K562 (cell line): ENCODE measurements around the gene DEK. TPM values are rescaled to one million over a fixed set of nuclear protein-coding genes. Genes with fewer than 3 reads are reported as not detected.

Experiments
- ATAC-seq: fragments of 200-7000 bp; cut with Tn5 transposase; 3 replicates; pipeline ENCODE4 v1.9.1; 2020; ENCODE audit warnings: moderate library complexity
- Bru-seq: library from RNA; stranded (reverse); fragments of 400-500 nt; gene quantifications from one replicate; lab custom pipeline; 2021; lab: Mats Ljungman, UMichigan
- BruChase-seq, 2 experiments: library from RNA; stranded (reverse); fragments of 400-500 nt; gene quantifications; one replicate each; lab custom pipeline; 2021; lab: Mats Ljungman, UMichigan
- BruUV-seq: library from RNA; stranded (reverse); fragments of 400-500 nt; replicated peaks from 2 replicates; lab custom pipeline; 2021; lab: Mats Ljungman, UMichigan
- CTCF ChIA-PET: fragments of 300-600 bp; formaldehyde crosslinking; extraction: SDS; loops from one replicate; lab custom pipeline; 2021; ENCODE audit warnings: low intra/inter-chr PET ratio; lab: Yijun Ruan, JAX
- POLR2A ChIA-PET: fragments of 300-600, 350-650 bp; sonication (Branson Sonifier 250); formaldehyde crosslinking; extraction: SDS; loops from one replicate; lab custom pipeline; 2021; ENCODE audit warnings: antibody characterized with exemption, inconsistent platforms; lab: Yijun Ruan, JAX
- DNase-seq, 4 experiments: peaks; one replicate each; pipeline versions ENCODE4 v3.0.0 to v3.0.0-alpha.2; 2011 to 2018; ENCODE audit warnings: low spot score in 3 of 4, mixed read lengths in 3 of 4; ENCODE audit errors: extremely low read depth in 1 of 4
- FAIRE-seq: peaks from 2 replicates; lab custom pipeline; 2011; peaks lifted over from hg19 to GRCh38; lab: Jason Lieb, UNC
- H2AFZ ChIP-seq: 2 replicates; pipeline ENCODE4 v1.6.0; 2011; ENCODE audit warnings: low read depth, low read length, control low read depth, inconsistent platforms
- H3K27ac ChIP-seq: fragments of 200-600 bp; 3 replicates; pipeline ENCODE4 v1.8.0; 2011; ENCODE audit warnings: low read depth, mild to moderate bottlenecking, control low read depth, inconsistent platforms, low read length, moderate library complexity, mixed read lengths; ENCODE audit errors: extremely low read depth
- H3K27me3 ChIP-seq, 2 experiments: fragments of 300-600 bp in 1 of 2; 2 replicates in 1 of 2; 3 replicates in 1 of 2; pipeline versions ENCODE4 v1.6.0 to v1.8.0; 2011; ENCODE audit warnings: inconsistent platforms in 2 of 2, low read length in 2 of 2, mild to moderate bottlenecking in 1 of 2, mixed read lengths in 1 of 2, moderate library complexity in 1 of 2; ENCODE audit not compliant: control insufficient read depth in 2 of 2, insufficient read depth in 2 of 2
- H3K36me3 ChIP-seq: fragments of 300-600 bp; 3 replicates; pipeline ENCODE4 v1.8.0; 2011; ENCODE audit warnings: mild to moderate bottlenecking, low read length, inconsistent platforms; ENCODE audit not compliant: control insufficient read depth, insufficient read depth
- H3K4me1 ChIP-seq, 2 experiments: fragments of 200-600 bp in 1 of 2; replicated peaks in 1 of 2; 2 replicates in 1 of 2; 3 replicates in 1 of 2; pipeline versions ENCODE4 v1.5.1 to v1.8.0; 2011; ENCODE audit warnings: inconsistent platforms in 2 of 2, low read length in 2 of 2, mild to moderate bottlenecking in 1 of 2, mixed read lengths in 1 of 2, moderate library complexity in 1 of 2; ENCODE audit not compliant: control insufficient read depth in 2 of 2, insufficient read depth in 2 of 2
- H3K4me2 ChIP-seq: 2 replicates; pipeline ENCODE4 v1.6.1; 2011; ENCODE audit warnings: low read length, control low read depth, inconsistent platforms, mixed read lengths; ENCODE audit not compliant: insufficient read depth
- H3K4me3 ChIP-seq: fragments of 200-600 bp; sonication (generic), shearing (Covaris generic); 2 replicates; pipeline ENCODE4 v1.5.1; 2016; ENCODE audit warnings: control low read depth, inconsistent platforms
- H3K79me2 ChIP-seq: fragments of 200-600 bp; 3 replicates; pipeline ENCODE4 v1.8.0; 2011; ENCODE audit warnings: low read length, inconsistent platforms; ENCODE audit not compliant: control insufficient read depth, insufficient read depth
- H3K9ac ChIP-seq, 2 experiments: 2 replicates each; pipeline versions ENCODE4 v1.6.0 to v1.6.1; 2011; ENCODE audit warnings: low read depth in 2 of 2, low read length in 2 of 2, control low read depth in 1 of 2, inconsistent platforms in 1 of 2, mild to moderate bottlenecking in 1 of 2, mixed read lengths in 1 of 2; ENCODE audit not compliant: insufficient read depth in 1 of 2
- H3K9me1 ChIP-seq: one replicate; pipeline ENCODE4 v1.6.0; 2011; ENCODE audit warnings: inconsistent platforms, mild to moderate bottlenecking, low read length, moderate library complexity; ENCODE audit not compliant: control insufficient read depth, insufficient read depth
- H3K9me3 ChIP-seq: replicated peaks from 2 replicates; pipeline ENCODE4 v1.5.1; 2011; ENCODE audit warnings: low read depth, low read length, inconsistent platforms; ENCODE audit not compliant: control insufficient read depth, insufficient read depth
- H4K20me1 ChIP-seq: replicated peaks from 2 replicates; pipeline ENCODE4 v1.6.1; 2011; ENCODE audit warnings: low read length, inconsistent platforms, mixed read lengths; ENCODE audit not compliant: control insufficient read depth, insufficient read depth
- CHD1 ChIP-seq: fragments of 200-600 bp; sonication (generic); IDR thresholded peaks from one replicate; pipeline ENCODE4 v1.6.1; 2012; ENCODE audit warnings: mild to moderate bottlenecking, moderate library complexity, low read length, inconsistent platforms
- CREM ChIP-seq: IDR thresholded peaks from 2 replicates; pipeline ENCODE4 v1.6.1; 2014; ENCODE audit warnings: antibody characterized with exemption, low read depth
- FOXM1 ChIP-seq, 2 experiments: fragments of 450-650 bp in 1 of 2; sonication (generic) in 1 of 2; formaldehyde crosslinking in 1 of 2; IDR thresholded peaks; 2 replicates each; pipeline versions ENCODE4 v1.6.1 to v1.9.0; 2017 to 2022; ENCODE audit warnings: low read depth in 2 of 2, mild to moderate bottlenecking in 2 of 2, missing genetic modification reagents in 1 of 2, moderate library complexity in 1 of 2
- MBD2 ChIP-seq: sonication (generic); IDR thresholded peaks from 2 replicates; pipeline ENCODE4 v1.6.1; 2016; ENCODE audit warnings: low read depth, borderline replicate concordance
- MCM2 ChIP-seq: fragments of 450-650 bp; IDR thresholded peaks from 2 replicates; pipeline ENCODE4 v1.6.1; 2017; ENCODE audit warnings: low read depth, mild to moderate bottlenecking
- NFRKB ChIP-seq: fragments of 450-650 bp; IDR thresholded peaks from 2 replicates; pipeline ENCODE4 v1.6.1; 2016; ENCODE audit warnings: low read depth
- NRF1 ChIP-seq, 2 experiments: fragments of 450-650 bp; IDR thresholded peaks in 1 of 2; conservative IDR thresholded peaks in 1 of 2; 2 replicates each; pipeline ENCODE4 v1.6.1; 2014; ENCODE audit warnings: mild to moderate bottlenecking in 2 of 2
- STAT5B ChIP-seq: fragments of 250-450 bp; sonication (Bioruptor Pico); IDR thresholded peaks from 2 replicates; pipeline ENCODE4 v1.8.0; 2021; ENCODE audit warnings: mild to moderate bottlenecking, inconsistent platforms
- XRCC3 ChIP-seq: fragments of 450-650 bp; IDR thresholded peaks from 2 replicates; pipeline ENCODE4 v1.6.1; 2017; ENCODE audit warnings: mild to moderate bottlenecking, moderate library complexity
- ZBTB1 ChIP-seq: sonication (generic); formaldehyde crosslinking; IDR thresholded peaks from 2 replicates; pipeline ENCODE4 v1.8.1; 2023; ENCODE audit warnings: missing genetic modification reagents, low read depth, mild to moderate bottlenecking, borderline replicate concordance
- WGBS: fragments of 100-300 bp; shearing (Covaris generic); methylation state at CpG from one replicate; pipeline ENCODE4 v1.1.6; 2016; ENCODE audit warnings: low coverage, mixed read lengths; ENCODE audit not compliant: insufficient coverage; ENCODE audit errors: missing lambda C conversion rate; 5-methylcytosine and 5-hydroxymethylcytosine counted together
- in situ Hi-C: fragments of 300-500 bp; cut with MboI; formaldehyde crosslinking; loops from 4 replicates; pipeline ENCODE4 v1.15.0; 2018; ENCODE audit warnings: inconsistent platforms, mixed read lengths
- intact Hi-C: fragments of 100-400 bp; cut with micrococcal nuclease; formaldehyde crosslinking; loops from 2 replicates; pipeline ENCODE4 v1.14.2; 2022
- long read RNA-seq, 3 experiments: library from polyadenylated mRNA in 2 of 3; library from RNA in 1 of 3; unstranded in 2 of 3; stranded (forward) in 1 of 3; transcript quantifications; one replicate each; pipeline ENCODE4 v2.0.0, GENCODE V29; 2019 to 2022
- polyA minus RNA-seq, 3 experiments: library from RNA; depleted of rRNA, polyadenylated mRNA; stranded (reverse); fragments of >200 nt; gene quantifications; 2 replicates each; pipeline ENCODE4 v1.2.3, GENCODE V29; 2011
- polyA plus RNA-seq, 8 experiments: library from polyadenylated mRNA; depleted of rRNA in 4 of 8; stranded (reverse) in 5 of 8; unstranded in 3 of 8; fragments of >200 nt; fragmentation: Nextera tagmentation in 2 of 8; fragmentation: Illumina TruSeq in 1 of 8; extraction: Ambion mirVana in 2 of 8; extraction: Trizol in 1 of 8; gene quantifications; 2 replicates each; pipeline versions ENCODE4 v1.2.1 to v1.2.3, GENCODE V29; 2011 to 2014; ENCODE audit warnings: inconsistent platforms in 1 of 8, missing spikeins in 1 of 8
- total RNA-seq, 7 experiments: library from RNA; depleted of rRNA in 6 of 7; stranded (reverse); fragments of >200 nt in 6 of 7; fragmentation: Illumina TruSeq in 2 of 7; extraction: Trizol in 2 of 7; gene quantifications; 2 replicates each; pipeline versions ENCODE4 v1.2.1 to v1.2.3, GENCODE V29; 2011 to 2021; ENCODE audit warnings: low replicate concordance in 1 of 7

DEK gene
- total RNA-seq (2011; cell fraction: chromatin; rRNA removed; ENCODE audit: low replicate concordance), result 21.2 and 110 TPM in 2 replicates
- total RNA-seq (2011; cell fraction: nucleolus; rRNA removed), result 20.5 and 22.8 TPM in 2 replicates
- 31.5 and 48.7 TPM in 2 replicates for total RNA-seq (2011; cell fraction: nucleoplasm; rRNA removed)
- total RNA-seq (2014; rRNA removed) (284 and 338 TPM in 2 replicates), total RNA-seq (2014; rRNA removed; fragmentation: Illumina TruSeq; extraction: Trizol) (239 and 276 TPM in 2 replicates), total RNA-seq (2015; rRNA removed; fragmentation: Illumina TruSeq; extraction: Trizol) (293 and 306 TPM in 2 replicates), total RNA-seq (2021) (171 and 181 TPM in 2 replicates), polyA plus RNA-seq (2011; rRNA removed) (104 and 155 TPM in 2 replicates), polyA plus RNA-seq (2014; fragmentation: Illumina TruSeq; extraction: Trizol) (205 and 279 TPM in 2 replicates), polyA plus RNA-seq (2014; fragmentation: Nextera tagmentation; extraction: Ambion mirVana) (10 to 100 TPM; 82.3 to 87.3 TPM), polyA plus RNA-seq (2014; rRNA removed) (160 and 184 TPM in 2 replicates), polyA minus RNA-seq (2011; rRNA and poly(A)+ RNA removed) (72.9 and 76.0 TPM in 2 replicates), Bru-seq, nascent RNA (percentile 98 among the genes with signal in this experiment), BruChase-seq, experiment 1, labeled RNA remaining after a 2-hour chase (percentile 98 among the genes with signal in this experiment), BruChase-seq, experiment 2, labeled RNA remaining after a 6-hour chase (percentile 98 among the genes with signal in this experiment)
- 17.2 and 34.6 TPM in 2 replicates for polyA plus RNA-seq (2011; cell fraction: cytosol; rRNA removed)
- 25.4 and 30.2 TPM in 2 replicates for polyA plus RNA-seq (2011; cell fraction: nucleus; rRNA removed)
- polyA plus RNA-seq (2012), result 131 and 141 TPM in 2 replicates
- polyA minus RNA-seq (2011; cell fraction: cytosol; rRNA and poly(A)+ RNA removed), result 70.9 and 74.1 TPM in 2 replicates
- polyA minus RNA-seq (2011; cell fraction: nucleus; rRNA and poly(A)+ RNA removed), result 34.7 and 48.3 TPM in 2 replicates
- long read RNA-seq, experiment 1, transcript DEK-202 (11 exons, 3,427 nt), result major isoform, 527 of 987 reads
- long read RNA-seq, experiment 1, partial matches to known transcripts, result 212 of 987 reads
- long read RNA-seq, experiment 1, other reads (novel, unspliced or antisense), result 246 of 987 reads
- long read RNA-seq, experiment 2, transcript DEK-202 (11 exons, 3,427 nt), result major isoform, 10 of 137 reads
- long read RNA-seq, experiment 2, partial matches to known transcripts, result 14 of 137 reads
- long read RNA-seq, experiment 2, other reads (novel, unspliced or antisense), result 112 of 137 reads
- long read RNA-seq, experiment 3, transcript DEK-202 (11 exons, 3,427 nt), result major isoform, 32 of 214 reads
- long read RNA-seq, experiment 3, partial matches to known transcripts, result 161 of 214 reads
- long read RNA-seq, experiment 3, other reads (novel, unspliced or antisense), result 20 of 214 reads

GRCh38 chr6:18264219-18264922, at the start of gene DEK:
Gene DEK, minus strand, starts transcription at chr6:18264530. Its CDS starts 543 bp downstream, at chr6:18263987.
- Histone ChIP-seq H3K79me2 (peaks cover 53% of the 10 kb centered on the region), H3K4me3 (peak within 1 kb of the TSS; percentile 92), H3K27me3 (no peaks in the 10 kb centered on the region), H3K36me3 (peaks cover 37% of the 10 kb centered on the region), H3K9me3 (peaks cover 6% of the 10 kb centered on the region), H2AFZ (peak within 1 kb of the TSS; percentile 96), H4K20me1 (peaks cover 35% of the 10 kb centered on the region), H3K27ac (peak within 1 kb of the TSS; percentile 97), H3K9me1 (no peaks in the 10 kb centered on the region), H3K4me2 (peak within 1 kb of the TSS; percentile 81), H3K4me1 (peaks cover 21 to 36% of the 10 kb centered on the region in 2 experiments), H3K9ac (peak within 1 kb of the TSS; percentile 95 to 99)
- DNase-seq, result peak; percentile 95 to 97 (median 96)
- BruUV-seq, result no TSS peak
- in situ Hi-C loops, result no loop called here
- CTCF ChIA-PET, result interaction anchor here (0.8 to 0.9 kb wide), 2 partner anchors 239 to 664 kb away, joined by 3 read pairs; partner anchors contain the start of gene FAM8A1
- WGBS, result under 1% methylated on average over 78 of the region's 113 CpGs
- FAIRE-seq, result no peak
- ATAC-seq, result peak; percentile 89
- POLR2A ChIA-PET, result interaction anchor here (0.8 to 2.3 kb wide), 5 partner anchors 9 to 672 kb away, joined by 3 to 14 read pairs (median 4); no protein-coding TSS in a partner anchor
- intact Hi-C loops, result loop anchor here (1.0 to 5.0 kb wide), 3 partner anchors 107 to 557 kb away; partner anchors contain the start of genes KDM1B, NUP153 and TPMT
- TF ChIP-seq CHD1 (peak; percentile 0), XRCC3 (no peak), FOXM1 (IDR thresholded peaks at IDR 0.05; ENCODE audit: low read depth) (no peak), FOXM1 (CRISPR knock-in tag; IDR thresholded peaks at IDR 0.05; ENCODE audit: low read depth) (0 out of 2 replicates have a peak, but pooled peaks have one; percentile 4), MCM2 (no peak), MBD2 (peak; percentile 24; the same call in 1 of the 2 replicates), CREM (no peak; the same call in 1 of the 2 replicates), ZBTB1 (peak; percentile 87), STAT5B (CRISPR knock-in tag) (no peak), NFRKB (peak; percentile 23; the same call in 1 of the 2 replicates), NRF1 (conservative IDR thresholded peaks at IDR 0.05 in 1 of 2, IDR thresholded peaks at IDR 0.05 in 1 of 2) (peak; percentile 71 to 76; a peak in 2 of 4 replicates)
